ENCODE measurements around the gene KRTAP17-1. TPM values are rescaled to one million over a fixed set of nuclear protein-coding genes. Genes with fewer than 3 reads are reported as not detected.
"Not testable (repeated sequence)": the region's sequence is repeated elsewhere in the genome, so short reads cannot be mapped to it uniquely, and the experiment has no call there.

Gene KRTAP17-1
- total RNA-seq, 1 donor from 2014 or later, result not detected

- no peak for DNase-seq (ENCODE audit: low read depth)
- H3K4me3 ChIP-seq (ENCODE audit: low read depth, low read length), result no peak overlapping the region
- no peak for TF ChIP-seq CTCF (conservative IDR thresholded peaks at IDR 0.05; ENCODE audit: low read depth, low read length)
These were observed 32.6 kb upstream of the KRTAP17-1 start for GRCh38 chr17:41347869-41348760.

- not testable (repeated sequence) for DNase-seq (ENCODE audit: low read depth)
These were observed 30.9 kb upstream of the KRTAP17-1 start for GRCh38 chr17:41346421-41346820.

GRCh38 chr17:41345992-41346391 lies 30.5 kb upstream of the KRTAP17-1 start:
- no peak overlapping the region for H3K4me3 ChIP-seq (ENCODE audit: low read depth, low read length)
- no peak for TF ChIP-seq CTCF (conservative IDR thresholded peaks at IDR 0.05; ENCODE audit: low read depth, low read length)
- no peak for DNase-seq (ENCODE audit: low read depth)

More at GRCh38 chr17:41346421-41346820, 30.9 kb upstream of the KRTAP17-1 start:
- not testable (repeated sequence) for H3K4me3 ChIP-seq (ENCODE audit: low read depth, low read length)

GRCh38 chr17:41343029-41343428 lies 27.5 kb upstream of the KRTAP17-1 start:
- no peak overlapping the region for H3K4me3 ChIP-seq (ENCODE audit: low read depth, low read length)
- no peak for DNase-seq (ENCODE audit: low read depth)
- no peak for TF ChIP-seq CTCF (conservative IDR thresholded peaks at IDR 0.05; ENCODE audit: low read depth, low read length)

GRCh38 chr17:41340934-41341861 lies 25.7 kb upstream of the KRTAP17-1 start:
- no peak overlapping the region for H3K4me3 ChIP-seq (ENCODE audit: low read depth, low read length)
- TF ChIP-seq CTCF (conservative IDR thresholded peaks at IDR 0.05; ENCODE audit: low read depth, low read length), result no peak

GRCh38 chr17:41340494-41340893 lies 25.0 kb upstream of the KRTAP17-1 start:
- DNase-seq (ENCODE audit: low read depth), result no peak
- TF ChIP-seq CTCF (conservative IDR thresholded peaks at IDR 0.05; ENCODE audit: low read depth, low read length), result no peak
- H3K4me3 ChIP-seq (ENCODE audit: low read depth, low read length), result no peak overlapping the region

More at GRCh38 chr17:41340934-41341861, 25.7 kb upstream of the KRTAP17-1 start:
- DNase-seq (ENCODE audit: low read depth), result no peak

- no peak for DNase-seq (ENCODE audit: low read depth)
- H3K4me3 ChIP-seq (ENCODE audit: low read depth, low read length), result no peak overlapping the region
- TF ChIP-seq CTCF (conservative IDR thresholded peaks at IDR 0.05; ENCODE audit: low read depth, low read length), result no peak
These were observed 24.2 kb upstream of the KRTAP17-1 start for GRCh38 chr17:41339571-41340172.
